Measurements from ENCODE around the gene RHCE.

The RHCE gene

GRCh38 chr1:25360596-25361581, 59.7 kb downstream of the RHCE start:
- no peak for TF ChIP-seq CTCF (IDR thresholded peaks at IDR 0.05; ENCODE audit: low read depth, low read length)
- H3K4me3 ChIP-seq (ENCODE audit: low read depth, low read length) = no peak overlapping the region

- no peak for TF ChIP-seq CTCF (IDR thresholded peaks at IDR 0.05; ENCODE audit: low read depth, low read length)
Measured at GRCh38 chr1:25356848-25357247, 63.8 kb downstream of the RHCE start.

GRCh38 chr1:25356441-25356840, 64.2 kb downstream of the RHCE start:
- TF ChIP-seq CTCF (IDR thresholded peaks at IDR 0.05; ENCODE audit: low read depth, low read length) = no peak
- H3K4me3 ChIP-seq (ENCODE audit: low read depth, low read length) = no peak overlapping the region

More at GRCh38 chr1:25356848-25357247, 63.8 kb downstream of the RHCE start:
- H3K4me3 ChIP-seq (ENCODE audit: low read depth, low read length) = no peak overlapping the region

- no peak for TF ChIP-seq CTCF (IDR thresholded peaks at IDR 0.05; ENCODE audit: low read depth, low read length)
- no peak overlapping the region for H3K4me3 ChIP-seq (ENCODE audit: low read depth, low read length)
Measured at GRCh38 chr1:25355841-25356395, 64.7 kb downstream of the RHCE start.

- no peak for TF ChIP-seq CTCF (IDR thresholded peaks at IDR 0.05; ENCODE audit: low read depth, low read length)
- no peak overlapping the region for H3K4me3 ChIP-seq (ENCODE audit: low read depth, low read length)
Measured at GRCh38 chr1:25349606-25350005, 71.0 kb downstream of the RHCE start.

GRCh38 chr1:25347556-25347955, 73.1 kb downstream of the RHCE start:
- TF ChIP-seq CTCF (IDR thresholded peaks at IDR 0.05; ENCODE audit: low read depth, low read length) = no peak
- no peak overlapping the region for H3K4me3 ChIP-seq (ENCODE audit: low read depth, low read length)

GRCh38 chr1:25343872-25344271, 76.8 kb downstream of the RHCE start:
- no peak for TF ChIP-seq CTCF (IDR thresholded peaks at IDR 0.05; ENCODE audit: low read depth, low read length)

More at GRCh38 chr1:25343872-25344271, 76.8 kb downstream of the RHCE start:
- H3K4me3 ChIP-seq (ENCODE audit: low read depth, low read length) = no peak overlapping the region

All from WI38 (cell line).